HG03135 (cell line): ENCODE results near the gene GDF7.

ENCODE experiments used
- ATAC-seq: cut with Tn5 transposase; IDR thresholded peaks from one replicate; pipeline ENCODE4 v1.9.1; 2021; ENCODE audit warnings: mild to moderate bottlenecking, moderate library complexity; ENCODE audit not compliant: unreplicated experiment

GDF7 gene

DNA sequence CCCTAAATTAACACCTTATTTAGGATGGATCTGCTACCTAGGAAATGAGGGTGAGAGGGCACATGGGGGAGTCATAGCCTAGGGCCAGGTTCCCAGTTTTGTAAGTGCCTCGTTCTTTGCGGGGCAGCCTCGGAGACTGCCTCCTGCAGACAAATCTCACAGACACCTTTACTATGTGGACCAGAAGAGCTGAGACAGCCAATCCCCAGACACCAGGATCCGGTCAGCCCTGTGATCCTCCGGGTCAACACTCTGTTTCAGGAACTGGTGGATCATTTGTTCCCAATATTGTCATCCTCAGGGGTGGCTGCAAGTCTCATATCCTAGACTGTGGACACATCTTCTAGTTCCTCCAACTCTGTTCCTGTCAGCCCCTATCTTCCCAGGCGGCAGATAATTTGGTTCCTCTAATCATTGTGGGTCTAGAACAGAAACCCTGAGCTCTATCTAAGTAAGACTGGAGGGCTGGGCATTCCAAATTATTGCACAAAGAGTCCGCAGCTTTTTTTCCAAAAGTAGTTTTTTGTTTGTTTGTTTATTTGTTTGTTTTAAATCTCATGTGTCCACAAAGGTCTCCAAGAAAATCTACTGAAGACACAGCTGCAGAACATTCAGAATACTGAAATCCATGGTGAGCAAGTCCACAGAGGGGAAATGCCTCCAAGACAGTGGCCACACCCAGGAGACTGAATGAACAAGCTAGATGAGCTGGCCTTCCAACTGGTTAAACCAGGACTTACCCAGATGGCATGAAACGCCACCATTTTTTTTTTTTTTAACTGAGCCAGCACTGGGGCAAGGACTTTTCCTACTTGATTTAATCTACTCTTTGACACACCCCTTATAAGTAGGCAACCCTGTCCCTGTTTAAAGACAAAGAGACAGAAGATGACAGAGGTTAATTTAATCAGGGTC, 6.2 kb upstream of the GDF7 start:
- ATAC-seq = no peak

DNA sequence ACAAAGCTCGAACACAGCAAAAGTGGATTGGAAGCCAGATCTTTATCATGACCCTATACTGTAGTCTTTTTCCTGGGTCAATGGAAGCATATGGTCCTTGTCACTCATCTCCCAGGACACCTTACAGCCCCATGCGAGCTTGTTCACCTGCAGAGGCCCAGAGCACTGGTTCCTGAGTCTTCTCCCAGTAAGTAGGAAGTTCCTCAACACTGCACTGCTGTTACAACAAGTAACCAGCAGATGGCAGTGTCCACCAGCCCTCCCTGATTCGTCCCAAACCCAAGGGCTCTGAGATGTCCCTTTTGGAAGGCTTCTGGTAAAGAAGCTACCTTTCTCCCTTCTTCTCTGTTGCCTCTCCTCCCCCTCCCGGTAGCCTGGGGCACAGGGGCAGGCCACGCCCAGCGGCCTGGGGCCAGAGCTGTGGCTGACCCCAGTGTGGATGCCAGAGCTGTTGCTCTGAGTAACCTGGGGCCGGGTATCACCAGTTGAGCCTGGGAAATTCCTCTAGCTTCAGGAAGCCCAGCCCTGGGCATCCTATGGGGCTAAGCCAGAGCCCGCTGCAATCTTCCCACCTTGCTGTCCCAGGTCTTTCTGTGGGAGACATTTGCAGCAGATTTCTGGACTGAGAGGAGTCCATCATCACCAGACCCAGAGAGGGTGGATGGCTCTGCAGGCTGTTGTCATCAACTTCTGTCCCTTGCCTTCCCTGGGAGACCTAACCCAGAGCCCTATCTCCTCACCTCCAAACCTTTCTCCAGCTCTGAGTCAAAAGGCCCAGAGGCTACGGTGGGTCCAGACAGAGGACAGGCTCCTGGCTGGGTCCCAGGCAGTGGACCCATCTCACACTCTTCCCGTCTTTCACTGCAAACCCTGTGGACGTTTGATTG, 5.3 kb upstream of the GDF7 start:
- peak; percentile 56 for ATAC-seq

DNA sequence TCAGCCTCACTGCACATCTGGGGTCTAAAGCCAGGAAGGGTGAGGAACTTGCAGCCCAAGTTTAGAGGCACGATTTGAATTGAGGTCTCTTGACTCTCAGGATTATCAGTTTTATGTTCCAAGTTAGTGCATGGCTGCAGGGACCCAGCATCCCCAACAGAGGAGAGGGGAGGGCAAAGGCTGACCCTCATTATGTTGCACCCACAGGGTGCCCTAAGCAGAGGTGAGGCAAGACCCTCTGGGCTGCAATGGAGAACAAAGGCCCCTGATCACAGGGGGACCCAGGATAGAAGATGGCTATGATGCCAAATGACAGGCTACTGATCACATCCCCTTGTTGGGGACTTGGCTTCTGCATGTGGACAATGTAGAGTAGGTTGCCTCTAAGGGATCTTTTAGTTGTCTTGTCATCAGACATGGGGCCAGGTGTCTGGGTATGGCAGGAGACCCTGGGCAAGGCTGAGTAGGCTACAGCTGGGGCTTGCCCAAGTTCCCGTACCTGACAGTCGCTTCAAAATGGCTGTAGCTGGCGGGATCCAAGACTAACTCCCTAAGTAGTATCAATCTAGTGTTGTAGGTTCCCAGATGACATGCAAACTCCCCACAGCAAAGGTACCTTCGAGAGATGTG, 4.5 kb upstream of the GDF7 start:
- no peak for ATAC-seq

DNA sequence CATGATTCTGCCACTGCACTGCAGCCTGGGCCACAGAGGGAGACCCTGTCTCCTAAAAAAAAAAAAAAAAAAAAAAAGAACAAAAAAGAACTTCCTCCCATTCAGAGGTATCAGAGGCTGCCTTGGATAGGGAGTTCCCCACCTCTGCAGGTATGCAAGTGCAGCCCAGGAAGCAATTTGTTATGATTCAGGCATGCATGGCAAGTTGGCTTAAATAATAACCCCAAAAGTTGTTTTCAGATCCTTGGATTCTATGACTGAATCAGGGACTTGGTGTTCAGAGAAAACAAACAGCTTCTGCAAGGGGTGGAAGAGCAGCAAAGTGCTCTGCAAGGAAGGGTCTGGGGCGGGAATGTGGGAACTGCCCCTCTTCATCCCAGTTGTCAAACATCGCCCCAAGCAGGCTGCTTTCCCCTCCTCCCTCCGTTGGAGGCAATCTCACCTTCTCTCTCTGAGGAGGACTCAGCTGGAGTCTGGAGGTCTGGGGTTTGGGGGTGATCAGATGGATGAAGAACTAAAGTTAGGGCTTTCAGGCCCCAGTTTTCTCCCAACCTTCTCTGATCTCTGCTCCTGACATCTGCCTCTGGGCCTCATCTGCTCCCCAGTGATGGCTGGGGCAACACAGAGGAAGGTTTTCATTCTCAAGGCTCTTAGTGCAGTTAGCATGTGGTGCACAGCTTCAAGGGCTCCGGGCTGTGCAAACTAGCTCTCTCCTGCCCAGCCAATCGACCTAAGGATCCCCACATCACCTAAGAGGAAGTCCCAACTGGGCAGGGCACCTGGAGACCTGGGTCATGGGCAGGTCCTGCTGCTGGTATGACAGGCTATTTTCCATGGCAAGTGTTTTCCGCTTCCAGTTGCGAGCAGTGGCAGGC, 3.5 kb upstream of the GDF7 start:
- no peak for ATAC-seq

DNA sequence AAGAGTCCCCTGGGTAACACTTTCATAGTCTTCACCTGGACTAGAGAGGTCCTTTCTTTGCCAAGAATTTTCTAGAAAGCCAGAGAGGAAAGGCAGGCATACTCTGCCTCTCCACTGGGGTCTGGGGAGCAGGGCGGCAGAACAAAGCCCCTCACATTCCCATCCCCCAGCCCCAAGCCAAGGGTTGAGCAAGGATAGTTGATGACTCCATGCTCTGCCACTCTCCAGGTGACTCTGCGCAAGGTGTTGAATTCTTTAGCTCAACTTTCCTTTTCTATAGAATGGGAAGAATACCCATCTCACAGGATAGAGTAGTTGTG, 2.9 kb upstream of the GDF7 start:
- ATAC-seq = no peak

DNA sequence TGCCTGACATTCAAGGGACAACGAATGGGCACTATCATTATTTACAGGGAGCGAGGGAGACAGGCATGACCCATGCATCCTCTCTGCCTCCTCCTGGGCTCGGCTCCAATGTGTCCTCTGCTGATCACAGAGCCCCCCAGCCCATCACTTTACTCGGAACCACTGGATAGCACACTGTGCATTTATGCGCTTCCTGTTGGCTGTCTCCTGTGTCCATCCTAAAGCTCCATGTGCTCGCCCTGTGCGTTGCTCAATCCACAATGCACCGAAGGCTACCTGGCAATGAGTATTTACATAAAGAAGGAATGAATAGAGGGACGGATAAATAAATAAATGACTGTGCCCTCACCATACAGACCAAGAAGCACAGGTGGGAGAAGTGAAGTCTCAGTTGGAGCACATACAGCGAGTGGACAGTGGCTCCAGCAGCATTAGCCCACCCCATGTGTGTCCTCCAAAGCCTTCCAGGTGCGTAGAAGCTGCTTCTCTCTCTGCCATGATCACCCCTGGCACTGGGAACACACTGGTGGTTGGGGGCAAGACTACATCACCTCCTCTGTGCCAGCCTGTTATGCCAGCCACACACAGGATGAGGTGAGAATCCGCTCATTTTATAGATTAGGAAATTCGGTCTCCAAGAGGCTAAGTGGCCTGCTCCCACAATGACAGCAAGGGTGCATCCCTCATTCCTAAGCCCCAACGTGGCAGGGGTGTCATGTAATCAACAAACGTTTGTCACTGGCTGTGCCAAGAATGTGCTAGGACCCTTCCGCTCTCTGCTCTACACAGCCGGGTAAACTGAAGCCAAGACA, 2.3 kb upstream of the GDF7 start:
- ATAC-seq = no peak

DNA sequence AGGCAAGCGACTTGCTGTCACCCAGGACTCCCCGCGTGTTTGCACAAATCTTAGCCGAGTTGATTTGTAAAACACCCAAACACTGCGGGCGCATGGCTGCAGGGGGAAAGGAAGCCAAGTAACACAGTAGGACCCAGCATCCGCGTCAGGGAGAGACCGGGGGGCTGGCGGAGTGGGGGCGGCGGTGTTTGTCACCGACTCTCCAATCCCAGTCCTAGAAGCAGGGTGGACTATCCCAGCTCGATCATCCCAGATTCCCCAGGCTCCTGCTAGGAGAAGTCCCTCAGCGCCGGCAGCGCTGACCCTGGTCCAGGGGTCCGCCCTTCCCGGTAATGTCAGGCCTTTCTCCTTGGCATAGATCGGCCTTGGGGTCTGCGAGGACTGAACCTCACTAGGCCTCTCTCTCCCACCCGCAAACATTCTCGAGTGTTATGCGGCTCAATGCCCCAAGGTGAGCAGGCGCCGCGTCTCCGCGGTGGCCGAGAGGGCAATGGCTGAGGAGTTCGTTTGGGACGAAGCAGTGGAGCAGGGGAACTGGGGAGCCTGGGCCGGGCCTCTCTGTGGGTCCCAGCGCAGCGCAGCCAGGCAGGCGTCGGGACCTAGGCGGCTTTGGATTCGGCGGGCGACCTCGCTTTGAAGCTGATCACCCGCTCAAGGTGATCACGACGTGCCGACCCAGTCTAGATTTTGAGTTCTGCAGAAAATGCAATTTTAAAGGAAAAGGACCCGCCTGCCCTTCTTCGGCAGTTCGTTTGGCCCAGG, 1.5 kb upstream of the GDF7 start:
- no peak for ATAC-seq

DNA sequence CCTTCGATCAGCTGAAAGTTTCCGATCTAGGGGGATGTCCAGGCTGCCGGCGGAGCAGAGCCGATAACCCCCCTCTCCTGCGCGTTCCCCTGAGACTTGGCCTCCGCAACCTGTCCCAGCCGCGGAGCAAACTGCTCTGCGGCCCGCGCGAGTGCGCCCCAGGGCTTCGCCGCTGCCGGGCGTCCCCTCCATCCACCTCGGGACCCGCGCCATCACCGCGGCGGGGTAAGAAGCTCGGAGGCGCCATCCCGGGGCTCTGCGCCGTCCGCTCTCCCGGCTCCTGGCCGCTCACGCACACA, 990 bp upstream of the GDF7 start:
- no peak for ATAC-seq

DNA sequence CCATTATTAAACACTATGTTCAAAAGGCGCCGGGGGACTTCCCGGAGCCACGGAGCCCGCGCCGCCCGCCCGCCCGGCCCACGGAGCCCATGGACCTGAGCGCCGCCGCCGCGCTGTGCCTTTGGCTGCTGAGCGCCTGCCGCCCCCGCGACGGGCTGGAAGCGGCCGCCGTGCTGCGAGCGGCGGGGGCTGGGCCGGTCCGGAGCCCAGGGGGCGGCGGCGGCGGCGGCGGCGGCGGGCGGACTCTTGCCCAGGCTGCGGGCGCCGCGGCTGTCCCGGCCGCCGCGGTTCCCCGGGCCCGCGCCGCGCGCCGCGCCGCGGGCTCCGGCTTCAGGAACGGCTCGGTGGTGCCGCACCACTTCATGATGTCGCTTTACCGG, 197 bp downstream of the GDF7 start:
- ATAC-seq = no peak

DNA sequence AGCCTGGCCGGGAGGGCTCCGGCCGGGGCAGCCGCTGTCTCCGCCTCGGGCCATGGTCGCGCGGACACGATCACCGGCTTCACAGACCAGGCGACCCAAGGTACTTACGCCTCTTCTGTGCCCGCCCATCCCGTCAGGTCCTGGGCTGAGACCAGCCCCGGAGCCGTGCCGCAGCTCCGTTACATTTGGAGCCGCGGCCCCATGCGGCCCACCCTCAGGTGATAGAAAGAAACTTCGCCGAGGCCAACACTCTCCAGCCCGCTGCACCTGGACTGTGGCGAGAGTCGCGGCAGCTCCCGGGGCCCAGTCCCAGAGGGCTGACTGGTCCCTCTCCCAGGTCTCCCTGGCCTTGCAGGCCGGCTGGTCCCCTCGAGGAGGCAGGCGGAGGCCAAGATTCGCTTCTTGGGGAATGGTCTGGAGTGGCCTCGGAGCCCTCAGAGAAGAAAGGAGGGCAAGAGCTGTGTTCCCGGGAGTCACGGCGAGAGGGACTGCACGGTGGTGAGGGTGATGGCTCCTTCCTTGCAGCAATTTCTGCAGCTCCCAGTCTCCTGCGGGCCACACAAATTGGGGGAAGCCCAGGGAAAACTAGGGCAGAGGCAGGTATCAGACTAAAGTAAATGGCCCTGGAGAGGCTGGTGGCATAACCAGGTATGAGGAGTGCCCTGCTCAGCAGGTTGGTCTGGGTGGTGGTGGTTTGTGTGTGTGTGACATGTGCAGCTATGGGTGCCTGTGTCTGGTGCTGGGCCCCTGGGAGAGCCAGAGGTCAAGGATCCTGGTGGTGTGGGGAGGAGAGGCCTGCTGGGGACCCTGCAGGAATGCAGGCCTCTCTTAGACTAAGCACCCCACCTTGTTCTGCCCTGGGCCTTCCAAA, 822 bp downstream of the GDF7 start:
- no peak for ATAC-seq

DNA sequence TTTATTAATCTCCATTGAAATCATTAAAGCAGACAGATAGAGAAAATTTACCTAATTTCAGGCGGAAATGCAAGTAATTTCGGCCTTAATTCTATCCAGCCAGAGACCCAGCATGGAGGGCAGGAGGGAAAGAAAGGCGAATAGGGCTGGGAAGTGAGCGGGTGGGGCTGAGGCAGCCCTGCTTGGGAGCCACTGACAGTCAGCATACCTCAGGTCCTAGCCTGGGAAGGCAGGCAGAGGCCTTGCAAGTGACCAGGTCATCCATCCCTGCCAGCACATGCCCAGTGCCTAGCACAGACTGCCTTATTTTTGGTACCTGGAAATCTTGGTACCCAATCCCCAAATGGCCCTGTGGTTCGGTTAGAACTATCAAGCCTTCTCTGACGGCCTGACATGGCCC, 1.5 kb downstream of the GDF7 start:
- ATAC-seq = no peak

DNA sequence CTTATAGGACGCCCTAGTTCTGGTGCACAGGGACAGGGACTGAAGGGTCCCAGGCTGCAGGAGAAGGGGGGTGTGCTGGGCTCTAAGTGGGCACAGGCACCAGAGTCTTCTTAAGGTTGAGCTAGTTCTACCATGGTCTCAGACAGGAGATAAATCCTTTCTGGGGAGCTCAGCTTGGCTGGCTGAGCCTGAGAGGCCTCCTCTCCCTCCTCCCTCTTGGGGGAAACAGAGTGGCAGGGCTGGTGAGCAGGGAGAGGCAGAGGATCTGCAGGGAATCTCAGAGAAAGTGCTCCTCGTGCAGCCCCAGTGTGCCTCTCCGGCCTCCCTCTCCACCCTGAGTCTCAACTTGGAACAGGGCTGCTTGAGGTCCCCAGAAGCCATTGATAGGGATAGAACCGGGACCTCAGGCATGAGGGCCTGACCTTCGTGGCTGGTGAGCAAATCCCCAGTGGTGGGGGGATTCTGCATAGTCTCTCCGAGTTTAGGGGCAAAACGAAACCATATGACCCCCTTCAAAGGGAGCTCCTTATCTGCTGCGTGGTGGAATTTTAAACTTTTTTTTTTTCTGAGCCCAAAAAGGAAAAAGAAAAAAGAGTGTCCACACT, 2.0 kb downstream of the GDF7 start:
- no peak for ATAC-seq

DNA sequence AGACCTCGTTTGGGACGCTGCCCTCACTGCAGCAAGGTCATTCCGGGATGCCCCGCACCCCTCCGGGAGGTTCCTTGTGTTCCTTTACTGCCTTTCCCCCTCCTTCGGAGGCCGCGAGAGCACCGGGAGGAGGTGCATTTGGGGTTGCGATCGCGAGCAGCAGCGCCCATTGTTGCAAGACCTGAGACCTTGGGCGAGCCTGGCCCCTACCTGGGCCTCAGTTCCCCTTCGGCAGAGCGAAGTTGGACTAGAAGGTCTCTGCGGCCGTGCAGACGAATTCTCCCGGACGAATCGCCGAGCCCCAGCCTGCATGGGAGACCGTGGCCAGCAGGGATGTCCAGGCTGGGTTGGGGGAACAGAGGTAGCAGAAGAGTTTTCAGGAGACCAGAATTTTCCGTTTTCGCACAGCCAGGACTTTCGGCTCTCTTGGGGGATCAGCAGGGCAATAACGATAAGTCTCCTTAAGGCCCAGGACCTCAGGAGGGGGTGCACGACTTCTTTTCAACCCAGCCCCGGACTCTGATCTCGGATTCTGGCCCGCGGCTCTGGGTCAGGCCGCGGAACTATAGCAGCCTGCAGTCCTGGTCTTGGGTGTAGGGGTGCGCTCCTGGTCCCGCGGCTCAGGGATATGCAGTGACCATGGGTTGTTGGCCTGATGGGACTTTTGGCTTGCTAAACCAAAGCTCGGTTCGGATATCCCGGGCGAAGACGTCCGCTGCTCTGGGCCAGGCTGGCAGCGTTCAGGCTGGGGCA, 2.8 kb downstream of the GDF7 start:
- no peak for ATAC-seq

DNA sequence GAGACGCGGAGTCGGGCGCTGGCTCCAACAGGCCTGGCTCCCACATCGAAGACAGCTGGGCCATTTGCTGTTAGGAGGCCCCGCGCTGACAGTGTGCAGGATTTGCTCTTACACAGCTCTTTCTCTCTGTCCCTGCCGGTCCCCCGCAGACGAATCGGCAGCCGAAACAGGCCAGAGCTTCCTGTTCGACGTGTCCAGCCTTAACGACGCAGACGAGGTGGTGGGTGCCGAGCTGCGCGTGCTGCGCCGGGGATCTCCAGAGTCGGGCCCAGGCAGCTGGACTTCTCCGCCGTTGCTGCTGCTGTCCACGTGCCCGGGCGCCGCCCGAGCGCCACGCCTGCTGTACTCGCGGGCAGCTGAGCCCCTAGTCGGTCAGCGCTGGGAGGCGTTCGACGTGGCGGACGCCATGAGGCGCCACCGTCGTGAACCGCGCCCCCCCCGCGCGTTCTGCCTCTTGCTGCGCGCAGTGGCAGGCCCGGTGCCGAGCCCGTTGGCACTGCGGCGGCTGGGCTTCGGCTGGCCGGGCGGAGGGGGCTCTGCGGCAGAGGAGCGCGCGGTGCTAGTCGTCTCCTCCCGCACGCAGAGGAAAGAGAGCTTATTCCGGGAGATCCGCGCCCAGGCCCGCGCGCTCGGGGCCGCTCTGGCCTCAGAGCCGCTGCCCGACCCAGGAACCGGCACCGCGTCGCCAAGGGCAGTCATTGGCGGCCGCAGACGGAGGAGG, 3.5 kb downstream of the GDF7 start:
- no peak for ATAC-seq

DNA sequence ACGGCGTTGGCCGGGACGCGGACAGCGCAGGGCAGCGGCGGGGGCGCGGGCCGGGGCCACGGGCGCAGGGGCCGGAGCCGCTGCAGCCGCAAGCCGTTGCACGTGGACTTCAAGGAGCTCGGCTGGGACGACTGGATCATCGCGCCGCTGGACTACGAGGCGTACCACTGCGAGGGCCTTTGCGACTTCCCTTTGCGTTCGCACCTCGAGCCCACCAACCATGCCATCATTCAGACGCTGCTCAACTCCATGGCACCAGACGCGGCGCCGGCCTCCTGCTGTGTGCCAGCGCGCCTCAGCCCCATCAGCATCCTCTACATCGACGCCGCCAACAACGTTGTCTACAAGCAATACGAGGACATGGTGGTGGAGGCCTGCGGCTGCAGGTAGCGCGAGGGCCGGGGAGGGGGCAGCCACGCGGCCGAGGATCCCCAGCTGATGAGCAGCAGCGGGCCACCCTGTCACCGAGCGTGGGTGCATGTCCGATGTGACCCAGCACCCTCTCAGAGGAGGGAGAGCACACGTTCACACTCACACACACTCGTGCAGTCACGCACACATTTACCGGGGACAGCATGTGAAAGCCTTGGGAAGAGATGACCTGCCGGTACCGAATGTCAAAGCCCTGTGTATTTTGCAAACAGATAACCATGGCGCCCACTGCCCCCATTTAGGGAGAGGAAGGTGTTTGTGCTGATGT, 4.2 kb downstream of the GDF7 start:
- ATAC-seq = no peak

DNA sequence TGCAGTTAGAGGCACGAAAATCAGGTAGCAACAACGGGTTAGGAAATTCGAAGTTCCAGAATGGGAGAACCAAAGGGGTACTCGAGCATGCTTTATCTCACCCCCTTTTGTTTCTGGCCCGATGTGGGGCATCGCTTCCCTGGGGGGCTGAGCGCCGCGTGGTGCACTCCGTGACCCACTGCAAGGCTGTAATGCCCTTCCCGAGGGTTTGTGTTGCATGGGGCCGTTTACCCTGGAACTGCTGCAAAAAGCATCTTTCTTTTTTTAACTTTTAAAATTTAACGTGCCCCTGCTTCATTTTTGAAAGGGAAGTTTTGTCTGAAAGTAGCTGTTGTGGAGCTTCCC, 4.8 kb downstream of the GDF7 start:
- ATAC-seq = no peak
